Activated T-helper 9 cell treated with anti-CD3 and anti-CD28 coated beads, Interleukin-2, amount 50 U/mL, for 16 hours (primary cell): Measurements from ENCODE around the gene EXOC3.
"Not testable (repeated sequence)": the region's sequence is repeated elsewhere in the genome, so short reads cannot be mapped to it uniquely, and the experiment has no call there.

Source experiments
- DNase-seq: peaks from one replicate; pipeline ENCODE4 v3.0.0-alpha.2; 2020; ENCODE audit warnings: low read depth

EXOC3 gene

GRCh38 chr5:442335-443238 is at the start of gene EXOC3:
Gene EXOC3 (plus strand): TSS chr5:443176. CDS start chr5:446206, 3,030 bp downstream.
- peak; percentile 70 for DNase-seq

GRCh38 chr5:393846-394275 is 49.1 kb upstream of the EXOC3 start:
- DNase-seq = no peak

GRCh38 chr5:394671-395155 is 48.3 kb upstream of the EXOC3 start:
- DNase-seq = no peak

- no peak for DNase-seq
Measured at GRCh38 chr5:395156-395920, 47.6 kb upstream of the EXOC3 start.

- DNase-seq = no peak
Measured at GRCh38 chr5:395921-396530, 47.0 kb upstream of the EXOC3 start.

GRCh38 chr5:396531-396961 is 46.4 kb upstream of the EXOC3 start:
- DNase-seq = no peak

- not testable (repeated sequence) for DNase-seq
Measured at GRCh38 chr5:398141-398474, 44.9 kb upstream of the EXOC3 start.

GRCh38 chr5:398475-399295 is 44.3 kb upstream of the EXOC3 start:
- DNase-seq = no peak

GRCh38 chr5:399296-400281 is 43.4 kb upstream of the EXOC3 start:
- no peak for DNase-seq

GRCh38 chr5:400282-401145 is 42.5 kb upstream of the EXOC3 start:
- DNase-seq = no peak

- DNase-seq = no peak
Measured at GRCh38 chr5:401146-402034, 41.6 kb upstream of the EXOC3 start.

- not testable (repeated sequence) for DNase-seq
Measured at GRCh38 chr5:402219-402614, 40.8 kb upstream of the EXOC3 start.

GRCh38 chr5:402615-403359 is 40.2 kb upstream of the EXOC3 start:
- no peak for DNase-seq

- DNase-seq = no peak
Measured at GRCh38 chr5:403995-404394, 39.0 kb upstream of the EXOC3 start.

GRCh38 chr5:404666-405241 is 38.2 kb upstream of the EXOC3 start:
- no peak for DNase-seq

GRCh38 chr5:405421-405820 is 37.6 kb upstream of the EXOC3 start:
- DNase-seq = no peak

- DNase-seq = no peak
Measured at GRCh38 chr5:406041-406440, 36.9 kb upstream of the EXOC3 start.
